ENCODE results near the gene GATC. TPM values are rescaled to one million over a fixed set of nuclear protein-coding genes. Genes with fewer than 3 reads are reported as not detected.

GATC gene
- total RNA-seq, 1 experiment from 2014 or later, result 30.9 TPM

DNA sequence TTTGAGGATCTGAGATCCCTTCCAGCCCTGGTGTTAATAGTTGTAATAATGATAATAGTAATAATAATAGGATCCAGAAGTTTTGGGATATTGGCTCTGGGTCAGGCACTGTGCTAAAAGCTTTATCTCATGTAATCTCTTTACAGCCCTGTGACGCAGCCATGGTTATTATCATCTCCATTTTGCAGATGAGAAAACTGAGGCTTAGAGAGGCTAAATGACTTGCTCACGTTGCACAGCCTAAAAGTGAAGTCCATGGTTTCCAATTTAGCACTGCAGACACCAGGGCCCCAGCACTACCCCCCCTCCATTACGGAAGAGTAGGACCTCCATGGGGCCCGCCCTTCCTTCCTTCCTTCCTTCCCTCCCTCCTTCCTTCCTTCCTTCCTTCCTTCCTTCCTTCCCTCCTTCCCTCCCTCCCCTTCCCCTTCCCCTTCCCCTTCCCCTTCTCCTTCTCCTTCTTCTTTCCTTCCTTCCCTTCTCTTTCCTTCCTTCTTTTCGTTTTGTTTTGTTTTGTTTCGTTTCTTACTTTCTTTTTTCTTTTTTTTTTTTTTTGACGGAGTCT lies 23.3 kb upstream of the GATC start:
- no peaks in the 10 kb centered on the region for H3K27me3 ChIP-seq (replicated peaks; ENCODE audit: control insufficient read depth, insufficient read depth, low read length)
- no peaks in the 10 kb centered on the region for H3K9me3 Mint-ChIP-seq (ENCODE audit: unreplicated experiment)
- H3K9me3 ChIP-seq, result no peaks in the 10 kb centered on the region
- no peak overlapping the region for H3K27ac Mint-ChIP-seq (ENCODE audit: unreplicated experiment)
- no peaks in the 10 kb centered on the region for H3K36me3 ChIP-seq (ENCODE audit: control insufficient read depth, insufficient read depth, low read length)
- H3K36me3 Mint-ChIP-seq (ENCODE audit: insufficient read depth, unreplicated experiment), result peaks cover 6% of the 10 kb centered on the region
- no peaks in the 10 kb centered on the region for H3K27me3 Mint-ChIP-seq (ENCODE audit: insufficient read depth, unreplicated experiment)
- POLR2A ChIA-PET, result no interaction called here
- no TSS peak for BruUV-seq (replicated peaks)
- peaks cover 7% of the 10 kb centered on the region for H3K4me1 Mint-ChIP-seq (ENCODE audit: low read depth, unreplicated experiment)
- no peak overlapping the region for H3K4me3 Mint-ChIP-seq (ENCODE audit: unreplicated experiment)
- H3K4me3 ChIP-seq (ENCODE audit: low read depth, low read length), result no peak overlapping the region
- H3K4me1 ChIP-seq, result no peaks in the 10 kb centered on the region
- DNase-seq, result no peak
- CTCF ChIA-PET, result no interaction called here
- intact Hi-C loops (cut with micrococcal nuclease; ENCODE audit: unreplicated experiment), result no loop called here
- TF ChIP-seq CTCF (IDR thresholded peaks at IDR 0.05; ENCODE audit: insufficient read depth in 1 of 2, low read depth in 1 of 2, low read length in 1 of 2, severe bottlenecking in 1 of 2, unreplicated experiment in 1 of 2), result no peak

DNA sequence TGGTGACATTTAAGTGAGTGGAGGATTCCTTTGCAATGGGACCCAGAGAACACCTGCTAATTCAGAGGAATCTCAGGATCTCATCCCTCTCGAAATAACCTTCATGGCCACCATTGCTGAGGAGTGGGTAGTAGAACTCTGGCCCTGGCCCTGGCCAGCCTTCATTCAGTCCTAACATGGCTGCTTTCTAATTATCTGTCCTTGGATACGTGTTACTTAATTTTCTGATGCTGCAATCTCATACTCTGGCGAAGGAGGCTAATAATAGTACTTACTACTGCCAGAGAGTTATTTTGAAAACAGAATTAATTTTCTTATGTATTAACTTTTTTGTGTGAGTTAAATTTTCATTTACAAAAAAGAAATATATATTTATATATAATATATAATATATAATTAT lies 20.4 kb upstream of the GATC start:
- H3K4me3 Mint-ChIP-seq (ENCODE audit: unreplicated experiment), result no peak overlapping the region
- no peak overlapping the region for H3K4me3 ChIP-seq (ENCODE audit: low read depth, low read length)
- intact Hi-C loops (cut with micrococcal nuclease; ENCODE audit: unreplicated experiment), result no loop called here
- H3K27ac Mint-ChIP-seq (ENCODE audit: unreplicated experiment), result no peak overlapping the region
- TF ChIP-seq CTCF (IDR thresholded peaks at IDR 0.05; ENCODE audit: insufficient read depth in 1 of 2, low read depth in 1 of 2, low read length in 1 of 2, severe bottlenecking in 1 of 2, unreplicated experiment in 1 of 2), result no peak
- ChIA-PET POLR2A (no interaction called here), CTCF (no interaction called here)
- H3K9me3 ChIP-seq, result no peaks in the 10 kb centered on the region
- peaks cover 7% of the 10 kb centered on the region for H3K4me1 Mint-ChIP-seq (ENCODE audit: low read depth, unreplicated experiment)
- peaks cover 15% of the 10 kb centered on the region for H3K36me3 Mint-ChIP-seq (ENCODE audit: insufficient read depth, unreplicated experiment)
- H3K27me3 ChIP-seq (replicated peaks; ENCODE audit: control insufficient read depth, insufficient read depth, low read length), result no peaks in the 10 kb centered on the region
- H3K9me3 Mint-ChIP-seq (ENCODE audit: unreplicated experiment), result no peaks in the 10 kb centered on the region
- no peaks in the 10 kb centered on the region for H3K27me3 Mint-ChIP-seq (ENCODE audit: insufficient read depth, unreplicated experiment)
- no TSS peak for BruUV-seq (replicated peaks)
- DNase-seq, result no peak
- no peaks in the 10 kb centered on the region for H3K36me3 ChIP-seq (ENCODE audit: control insufficient read depth, insufficient read depth, low read length)
- H3K4me1 ChIP-seq, result no peaks in the 10 kb centered on the region

DNA sequence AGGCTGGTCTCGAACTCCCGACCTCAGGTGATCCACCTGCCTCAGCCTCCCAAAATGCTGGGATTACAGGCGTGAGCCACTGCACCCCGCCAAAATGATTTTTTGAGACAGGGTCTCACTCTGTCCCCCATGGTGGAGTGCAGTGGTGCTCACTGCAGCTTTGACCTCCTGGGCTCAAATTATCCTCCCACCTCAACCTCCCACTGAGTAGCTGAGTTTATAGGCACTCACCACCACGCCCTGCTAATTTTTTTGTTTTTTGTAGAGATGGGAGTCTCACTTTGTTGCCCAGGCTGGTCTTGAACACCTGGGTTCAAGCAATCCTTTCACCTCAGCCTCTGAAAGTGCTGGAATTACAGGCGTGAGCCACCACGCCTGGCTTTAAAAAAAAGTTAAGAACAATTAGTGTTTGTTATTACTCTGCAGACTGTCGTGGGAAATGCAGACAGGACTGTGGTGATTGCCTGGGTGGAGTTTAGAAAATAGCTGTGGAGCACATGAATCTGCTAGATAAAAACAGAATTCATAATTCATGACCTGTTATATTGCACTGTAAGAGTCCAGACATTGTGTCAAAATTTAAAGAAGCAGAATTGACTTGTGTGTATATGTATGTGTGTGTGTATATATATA lies 17.5 kb upstream of the GATC start:
- peaks cover 9% of the 10 kb centered on the region for H3K36me3 Mint-ChIP-seq (ENCODE audit: insufficient read depth, unreplicated experiment)
- no peaks in the 10 kb centered on the region for H3K9me3 Mint-ChIP-seq (ENCODE audit: unreplicated experiment)
- DNase-seq, result no peak
- H3K4me3 Mint-ChIP-seq (ENCODE audit: unreplicated experiment), result no peak overlapping the region
- CTCF ChIA-PET, result interaction anchor here (1.2 kb wide), 1 partner anchor 61 kb away, joined by 7 read pairs; no protein-coding TSS in a partner anchor
- H3K27ac Mint-ChIP-seq (ENCODE audit: unreplicated experiment), result no peak overlapping the region
- Histone ChIP-seq H3K9me3 (no peaks in the 10 kb centered on the region), H3K4me1 (no peaks in the 10 kb centered on the region), H3K27me3 (replicated peaks; ENCODE audit: control insufficient read depth, insufficient read depth, low read length) (no peaks in the 10 kb centered on the region), H3K36me3 (ENCODE audit: control insufficient read depth, insufficient read depth, low read length) (no peaks in the 10 kb centered on the region), H3K4me3 (ENCODE audit: low read depth, low read length) (no peak overlapping the region)
- POLR2A ChIA-PET, result no interaction called here
- no peaks in the 10 kb centered on the region for H3K27me3 Mint-ChIP-seq (ENCODE audit: insufficient read depth, unreplicated experiment)
- intact Hi-C loops (cut with micrococcal nuclease; ENCODE audit: unreplicated experiment), result no loop called here
- no TSS peak for BruUV-seq (replicated peaks)
- TF ChIP-seq CTCF (IDR thresholded peaks at IDR 0.05; ENCODE audit: insufficient read depth in 1 of 2, low read depth in 1 of 2, low read length in 1 of 2, severe bottlenecking in 1 of 2, unreplicated experiment in 1 of 2), result no peak
- no peaks in the 10 kb centered on the region for H3K4me1 Mint-ChIP-seq (ENCODE audit: low read depth, unreplicated experiment)

All from Caco-2 (cell line).